Osteoblast (primary cell): ENCODE data around the gene DNAH10. TPM values are rescaled to one million over a fixed set of nuclear protein-coding genes. Genes with fewer than 3 reads are reported as not detected.

Experiments used
- DNase-seq: peaks from one replicate; pipeline ENCODE4 v3.0.0; 2011; ENCODE audit warnings: low spot score, mixed read lengths; ENCODE audit not compliant: insufficient read length; ENCODE audit errors: missing footprints
- H2AFZ ChIP-seq: 2 replicates; pipeline ENCODE4 v1.6.0; 2011; ENCODE audit warnings: mild to moderate bottlenecking, low read length
- H3K27ac ChIP-seq: 2 replicates; pipeline ENCODE4 v1.5.1; 2011; ENCODE audit warnings: mild to moderate bottlenecking, low read depth, low read length, moderate library complexity
- H3K27me3 ChIP-seq: 2 replicates; pipeline ENCODE4 v1.6.0; 2012; ENCODE audit warnings: mild to moderate bottlenecking, control low read depth, inconsistent platforms, low read length, moderate library complexity; ENCODE audit not compliant: insufficient read depth
- H3K36me3 ChIP-seq: 2 replicates; pipeline ENCODE4 v1.5.1; 2011; ENCODE audit warnings: mild to moderate bottlenecking, low read length, control low read depth, moderate library complexity; ENCODE audit not compliant: insufficient read depth
- H3K4me1 ChIP-seq: 2 replicates; pipeline ENCODE4 v1.5.1; 2011; ENCODE audit warnings: mild to moderate bottlenecking, low read length, control low read depth, moderate library complexity; ENCODE audit not compliant: insufficient read depth
- H3K4me2 ChIP-seq: 2 replicates; pipeline ENCODE4 v1.6.0; 2011; ENCODE audit warnings: mild to moderate bottlenecking, low read length; ENCODE audit not compliant: insufficient read depth
- H3K4me3 ChIP-seq: fragments of 200-600 bp; sonication (generic); 3 replicates; pipeline ENCODE4 v1.5.1; 2012; ENCODE audit warnings: mild to moderate bottlenecking, low read length, inconsistent platforms; ENCODE audit not compliant: insufficient read depth
- H3K79me2 ChIP-seq: 2 replicates; pipeline ENCODE4 v1.6.0; 2012; ENCODE audit warnings: mild to moderate bottlenecking, low read length, control low read depth, inconsistent platforms; ENCODE audit not compliant: insufficient read depth
- H3K9me3 ChIP-seq: 2 replicates; pipeline ENCODE4 v1.5.1; 2011; ENCODE audit warnings: low read depth, low read length, control low read depth
- H4K20me1 ChIP-seq: 2 replicates; pipeline ENCODE4 v1.6.0; 2012; ENCODE audit warnings: mild to moderate bottlenecking, low read length, control low read depth; ENCODE audit not compliant: insufficient read depth
- total RNA-seq: library from RNA; depleted of rRNA; stranded (reverse); fragments of >200 nt; gene quantifications from 2 replicates; pipeline ENCODE4 v1.2.3, GENCODE V29; 2012
- TF ChIP-seq, protein P1 (sequence below): IDR thresholded peaks from 2 replicates; pipeline ENCODE4 v1.5.1; 2011; ENCODE audit warnings: mild to moderate bottlenecking, low read depth, low read length, moderate library complexity; ENCODE audit errors: extremely low read depth

The DNAH10 gene
- total RNA-seq, 1 donor, result 0.72 TPM

GRCh38 chr12:123960856-123961255, 198.8 kb downstream of the DNAH10 start:
- Histone ChIP-seq H3K4me1 (no peaks in the 10 kb centered on the region), H3K4me2 (no peak overlapping the region), H3K27ac (no peak overlapping the region), H3K9me3 (no peaks in the 10 kb centered on the region), H3K4me3 (no peak overlapping the region), H2AFZ (no peak overlapping the region), H3K27me3 (no peaks in the 10 kb centered on the region), H4K20me1 (peaks cover 27% of the 10 kb centered on the region), H3K79me2 (peaks cover 39% of the 10 kb centered on the region), H3K36me3 (peaks cover 10% of the 10 kb centered on the region)
- TF ChIP-seq, protein P1, sequence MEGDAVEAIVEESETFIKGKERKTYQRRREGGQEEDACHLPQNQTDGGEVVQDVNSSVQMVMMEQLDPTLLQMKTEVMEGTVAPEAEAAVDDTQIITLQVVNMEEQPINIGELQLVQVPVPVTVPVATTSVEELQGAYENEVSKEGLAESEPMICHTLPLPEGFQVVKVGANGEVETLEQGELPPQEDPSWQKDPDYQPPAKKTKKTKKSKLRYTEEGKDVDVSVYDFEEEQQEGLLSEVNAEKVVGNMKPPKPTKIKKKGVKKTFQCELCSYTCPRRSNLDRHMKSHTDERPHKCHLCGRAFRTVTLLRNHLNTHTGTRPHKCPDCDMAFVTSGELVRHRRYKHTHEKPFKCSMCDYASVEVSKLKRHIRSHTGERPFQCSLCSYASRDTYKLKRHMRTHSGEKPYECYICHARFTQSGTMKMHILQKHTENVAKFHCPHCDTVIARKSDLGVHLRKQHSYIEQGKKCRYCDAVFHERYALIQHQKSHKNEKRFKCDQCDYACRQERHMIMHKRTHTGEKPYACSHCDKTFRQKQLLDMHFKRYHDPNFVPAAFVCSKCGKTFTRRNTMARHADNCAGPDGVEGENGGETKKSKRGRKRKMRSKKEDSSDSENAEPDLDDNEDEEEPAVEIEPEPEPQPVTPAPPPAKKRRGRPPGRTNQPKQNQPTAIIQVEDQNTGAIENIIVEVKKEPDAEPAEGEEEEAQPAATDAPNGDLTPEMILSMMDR, result no peak
- DNase-seq, result no peak

GRCh38 chr12:123961585-123962345, 199.7 kb downstream of the DNAH10 start:
- Histone ChIP-seq H3K36me3 (peaks cover 14% of the 10 kb centered on the region), H4K20me1 (peaks cover 32% of the 10 kb centered on the region), H3K27me3 (no peaks in the 10 kb centered on the region), H2AFZ (no peak overlapping the region), H3K4me3 (no peak overlapping the region), H3K27ac (no peak overlapping the region), H3K4me2 (no peak overlapping the region), H3K79me2 (peaks cover 44% of the 10 kb centered on the region), H3K4me1 (peaks cover 7% of the 10 kb centered on the region), H3K9me3 (no peaks in the 10 kb centered on the region)
- TF ChIP-seq, protein P1, result no peak
- DNase-seq, result no peak

DNA sequence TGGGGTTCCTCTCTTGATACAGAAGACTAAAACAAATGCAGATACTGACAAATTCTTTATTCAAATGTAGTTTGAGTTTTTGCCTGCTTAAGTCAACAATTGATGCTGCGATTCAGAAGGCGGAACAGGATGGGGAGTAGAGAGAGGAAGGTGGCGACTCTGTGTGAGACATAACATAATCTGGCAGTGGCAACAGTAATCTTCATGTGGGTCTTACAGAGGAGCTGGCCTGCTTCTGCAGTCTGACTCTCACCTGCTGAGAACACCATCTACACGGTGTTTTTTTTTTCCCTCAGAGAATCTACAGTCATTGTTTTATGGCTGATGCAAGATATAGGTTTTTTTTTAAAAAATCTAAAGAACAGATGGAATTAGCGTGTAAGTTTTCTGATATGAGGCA, 200.4 kb downstream of the DNAH10 start:
- H3K9me3 ChIP-seq, result no peaks in the 10 kb centered on the region
- TF ChIP-seq, protein P1, result no peak

DNA sequence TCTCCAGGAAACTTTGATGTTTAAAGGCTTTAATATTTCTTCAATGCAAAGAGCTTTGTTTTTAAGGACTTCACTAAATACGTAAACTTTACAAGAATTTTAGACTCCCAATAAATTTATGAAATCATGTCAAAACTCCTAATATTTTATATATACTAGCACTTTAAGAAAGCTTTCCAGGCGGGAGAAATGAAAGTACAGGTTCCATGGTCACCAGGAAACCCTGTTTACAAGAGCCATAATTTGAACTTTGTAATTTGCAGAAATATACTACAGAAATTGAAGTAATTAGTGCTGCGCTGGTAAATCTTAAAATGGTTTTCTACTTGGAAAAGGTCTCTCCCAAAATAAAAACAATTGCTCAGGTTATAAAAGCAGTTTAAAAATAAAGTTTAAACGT, 201.7 kb downstream of the DNAH10 start:
- H3K9me3 ChIP-seq, result no peaks in the 10 kb centered on the region
- H3K4me2 ChIP-seq, result no peak overlapping the region
- no peak overlapping the region for H3K27ac ChIP-seq
- no peaks in the 10 kb centered on the region for H3K27me3 ChIP-seq
- no peak overlapping the region for H3K4me3 ChIP-seq
- H4K20me1 ChIP-seq, result peaks cover 33% of the 10 kb centered on the region
- H3K79me2 ChIP-seq, result peaks cover 61% of the 10 kb centered on the region
- H3K4me1 ChIP-seq, result peaks cover 28% of the 10 kb centered on the region
- no peak for DNase-seq
- no peak overlapping the region for H2AFZ ChIP-seq
- peaks cover 12% of the 10 kb centered on the region for H3K36me3 ChIP-seq
- TF ChIP-seq, protein P1, result no peak

More for the DNA sequence above, 200.4 kb downstream of the DNAH10 start:
- Histone ChIP-seq H3K27ac (no peak overlapping the region), H3K79me2 (peaks cover 50% of the 10 kb centered on the region), H4K20me1 (peaks cover 34% of the 10 kb centered on the region), H3K4me3 (no peak overlapping the region), H2AFZ (no peak overlapping the region), H3K4me1 (peaks cover 14% of the 10 kb centered on the region), H3K27me3 (no peaks in the 10 kb centered on the region), H3K36me3 (peaks cover 14% of the 10 kb centered on the region), H3K4me2 (no peak overlapping the region)
- no peak for DNase-seq
